Activated naive CD4-positive, alpha-beta T cell treated with anti-CD3 and anti-CD28 coated beads for 36 hours (primary cell): ENCODE results near the gene SDCBP2. TPM values are rescaled to one million over a fixed set of nuclear protein-coding genes. Genes with fewer than 3 reads are reported as not detected.

ENCODE experiments used
- CTCF ChIA-PET: fragments of 350-600 bp; sonication (Branson Sonifier 250); formaldehyde crosslinking; loops from one replicate; lab custom pipeline; 2021; ENCODE audit warnings: antibody characterized with exemption; lab: Charles Lee
- DNase-seq: peaks from one replicate; pipeline ENCODE4 v3.0.0-alpha.2; 2020
- H3K27ac Mint-ChIP-seq: one replicate; pipeline ENCODE4 v1.8.0; 2021; ENCODE audit warnings: mild to moderate bottlenecking, mixed read lengths
- H3K27me3 Mint-ChIP-seq: one replicate; pipeline ENCODE4 v1.8.0; 2021; ENCODE audit warnings: low read depth, mixed read lengths
- H3K36me3 Mint-ChIP-seq: one replicate; pipeline ENCODE4 v1.8.0; 2021; ENCODE audit warnings: low read depth, mixed read lengths
- H3K4me1 Mint-ChIP-seq: one replicate; pipeline ENCODE4 v1.8.0; 2021; ENCODE audit warnings: low read depth, mixed read lengths
- H3K4me3 Mint-ChIP-seq: one replicate; pipeline ENCODE4 v1.8.0; 2021; ENCODE audit warnings: mild to moderate bottlenecking, moderate library complexity, mixed read lengths
- H3K9me3 Mint-ChIP-seq: one replicate; pipeline ENCODE4 v1.8.0; 2021; ENCODE audit warnings: mixed read lengths
- intact Hi-C: fragments of 100-400 bp; cut with micrococcal nuclease; formaldehyde crosslinking; loops from one replicate; pipeline ENCODE4 v1.15.1; 2023
- total RNA-seq, 2 experiments: library from RNA; stranded (reverse); gene quantifications; one replicate each; pipeline ENCODE4 v1.2.3, GENCODE V29; 2021

SDCBP2 gene
- total RNA-seq, 2 experiments from 2014 or later, result 5.5 to 5.8 TPM

DNA sequence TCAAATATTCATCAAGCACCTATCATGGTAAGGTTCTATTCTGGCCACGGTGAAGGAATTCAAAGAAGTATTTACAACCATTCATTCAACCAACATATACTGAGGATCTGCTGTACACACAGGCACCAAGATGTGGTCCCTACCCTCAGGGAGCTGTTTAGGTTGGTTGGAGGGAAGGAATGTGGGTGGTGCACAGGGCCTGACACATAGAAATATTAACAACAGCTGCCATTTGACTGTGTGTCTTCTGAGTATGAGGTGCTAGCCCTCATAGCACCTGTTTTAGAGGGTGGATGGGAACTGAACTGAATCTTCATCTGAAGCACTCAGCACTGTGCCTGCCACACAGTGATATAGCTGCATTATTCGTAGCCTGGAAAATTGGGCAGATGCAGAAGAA lies 55.6 kb downstream of the SDCBP2 start:
- CTCF ChIA-PET, result interaction anchor here (1.8 kb wide), 1 partner anchor 9 kb away, joined by 6 read pairs; no protein-coding TSS in a partner anchor
- Mint-ChIP-seq H3K36me3 (no peaks in the 10 kb centered on the region), H3K9me3 (no peaks in the 10 kb centered on the region), H3K4me1 (peaks cover 40% of the 10 kb centered on the region), H3K4me3 (no peak overlapping the region), H3K27me3 (no peaks in the 10 kb centered on the region), H3K27ac (no peak overlapping the region)
- intact Hi-C loops, result no loop called here
- no peak for DNase-seq

DNA sequence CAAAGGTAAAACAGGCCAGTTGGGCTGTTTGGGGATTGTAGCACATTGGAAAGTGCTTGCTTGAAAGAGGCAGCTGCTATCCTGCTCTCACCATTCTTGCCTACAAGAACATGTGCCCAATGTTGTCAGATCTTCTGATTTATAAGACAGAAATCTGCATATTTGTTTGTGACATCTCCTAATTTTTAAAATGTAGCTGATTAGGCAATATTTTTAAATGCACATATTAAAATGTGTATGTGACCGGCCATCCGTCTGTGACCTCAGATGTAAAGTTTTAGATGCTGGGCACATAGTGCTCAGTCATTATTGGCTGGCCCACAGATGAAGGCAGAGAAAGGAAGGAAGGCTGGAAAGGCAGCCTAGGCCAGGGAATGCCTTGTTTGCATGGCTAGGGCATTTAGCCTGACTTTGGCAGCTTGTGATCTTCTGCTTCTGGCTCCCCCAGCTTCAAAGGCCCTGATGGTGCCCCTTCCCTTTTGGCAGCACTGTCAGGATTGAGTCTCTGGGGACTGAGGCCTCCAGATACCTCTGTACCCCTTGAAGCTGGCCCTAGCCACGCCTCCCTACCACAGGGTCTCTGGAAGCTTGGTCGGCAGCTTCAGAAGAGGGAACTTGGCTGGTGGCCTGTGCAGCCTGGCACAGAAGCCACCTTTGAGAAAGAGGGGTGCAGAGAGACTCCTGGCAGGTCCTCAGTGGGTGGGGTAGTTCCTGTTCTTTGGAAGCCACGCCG lies 56.4 kb downstream of the SDCBP2 start:
- DNase-seq, result no peak
- Mint-ChIP-seq H3K27ac (no peak overlapping the region), H3K27me3 (no peaks in the 10 kb centered on the region), H3K36me3 (no peaks in the 10 kb centered on the region), H3K4me3 (no peak overlapping the region), H3K4me1 (peaks cover 44% of the 10 kb centered on the region), H3K9me3 (no peaks in the 10 kb centered on the region)
- intact Hi-C loops, result no loop called here
- CTCF ChIA-PET, result interaction anchor here (0.7 to 1.8 kb wide), 2 partner anchors 9 to 26 kb away, joined by 4 to 6 read pairs; no protein-coding TSS in a partner anchor

- CTCF ChIA-PET, result interaction anchor here (1.4 kb wide), 1 partner anchor 11 kb away, joined by 5 read pairs; no protein-coding TSS in a partner anchor
- no peak for DNase-seq
Observed at GRCh38 chr20:1269850-1270249, 59.1 kb downstream of the SDCBP2 start.

DNA sequence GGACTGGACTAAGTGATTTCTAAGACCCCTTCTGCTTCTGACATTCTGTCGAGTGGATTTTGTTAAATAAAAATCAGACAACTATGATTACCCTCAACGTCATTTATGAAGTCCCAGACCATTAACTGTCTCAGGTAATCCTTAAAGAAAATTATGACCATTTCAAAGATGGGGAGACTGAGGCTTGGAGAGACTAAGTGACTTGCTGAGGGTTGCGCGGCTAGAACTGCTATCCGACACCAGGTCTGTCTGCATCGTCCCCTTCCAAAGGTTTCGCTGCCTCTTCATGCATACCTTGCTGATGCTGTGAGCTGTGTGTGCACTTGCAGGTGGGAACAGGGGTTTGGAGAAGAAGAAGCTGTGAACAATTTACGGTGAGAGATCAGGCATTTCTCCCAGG lies 59.7 kb downstream of the SDCBP2 start:
- no peak for DNase-seq
- no peak overlapping the region for H3K4me3 Mint-ChIP-seq
- H3K27me3 Mint-ChIP-seq, result no peaks in the 10 kb centered on the region
- no peaks in the 10 kb centered on the region for H3K9me3 Mint-ChIP-seq
- intact Hi-C loops, result loop anchor here (5.0 kb wide), 1 partner anchor 427 kb away; no protein-coding TSS in a partner anchor
- H3K27ac Mint-ChIP-seq, result no peak overlapping the region
- H3K36me3 Mint-ChIP-seq, result no peaks in the 10 kb centered on the region
- H3K4me1 Mint-ChIP-seq, result peaks cover 63% of the 10 kb centered on the region
- CTCF ChIA-PET, result interaction anchor here (0.6 to 1.4 kb wide), 2 partner anchors 10 to 12 kb away, joined by 3 to 5 read pairs; no protein-coding TSS in a partner anchor

More at GRCh38 chr20:1269850-1270249, 59.1 kb downstream of the SDCBP2 start:
- H3K27ac Mint-ChIP-seq, result no peak overlapping the region
- H3K4me1 Mint-ChIP-seq, result peaks cover 58% of the 10 kb centered on the region
- H3K9me3 Mint-ChIP-seq, result no peaks in the 10 kb centered on the region
- no peaks in the 10 kb centered on the region for H3K36me3 Mint-ChIP-seq
- intact Hi-C loops, result loop anchor here (5.0 kb wide), 1 partner anchor 428 kb away; no protein-coding TSS in a partner anchor
- no peak overlapping the region for H3K4me3 Mint-ChIP-seq
- no peaks in the 10 kb centered on the region for H3K27me3 Mint-ChIP-seq

- Mint-ChIP-seq H3K9me3 (no peaks in the 10 kb centered on the region), H3K36me3 (no peaks in the 10 kb centered on the region), H3K27me3 (no peaks in the 10 kb centered on the region), H3K4me1 (peaks cover 64% of the 10 kb centered on the region), H3K27ac (no peak overlapping the region), H3K4me3 (no peak overlapping the region)
- intact Hi-C loops, result loop anchor here (2.0 to 5.0 kb wide), 4 partner anchors 23 to 426 kb away; partner anchors contain the start of gene RAD21L1
- CTCF ChIA-PET, result interaction anchor here (1.1 to 2.3 kb wide), 2 partner anchors 13 to 42 kb away, joined by 3 to 6 read pairs; partner anchors contain the start of gene RAD21L1
- DNase-seq, result no peak
Observed at GRCh38 chr20:1267809-1268374, 61.0 kb downstream of the SDCBP2 start.

DNA sequence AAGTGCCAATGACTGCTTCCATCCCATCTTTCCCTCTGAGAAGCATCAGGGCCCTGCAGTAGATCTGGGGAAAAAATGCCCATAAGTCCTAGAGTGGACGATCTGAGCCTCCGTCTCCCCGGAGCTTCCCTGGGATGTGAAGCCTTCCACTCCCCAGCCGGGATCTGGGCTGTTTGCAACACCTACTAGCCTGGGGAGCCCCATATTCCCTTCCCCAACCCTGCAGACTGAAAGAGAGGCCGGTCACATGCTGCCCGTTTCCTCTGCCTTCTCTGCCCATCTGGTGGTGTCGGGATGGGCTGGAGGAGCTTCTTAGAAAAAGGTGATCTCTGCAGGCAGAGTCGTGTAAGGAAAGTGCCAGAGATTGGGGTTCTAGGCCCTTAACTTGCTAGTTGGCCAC lies 61.8 kb downstream of the SDCBP2 start:
- intact Hi-C loops, result loop anchor here (2.0 to 5.0 kb wide), 4 partner anchors 24 to 425 kb away; partner anchors contain the start of gene RAD21L1
- Mint-ChIP-seq H3K27me3 (no peaks in the 10 kb centered on the region), H3K4me1 (peaks cover 60% of the 10 kb centered on the region), H3K9me3 (peaks cover 2% of the 10 kb centered on the region), H3K27ac (peak overlapping the region; percentile 76), H3K36me3 (no peaks in the 10 kb centered on the region), H3K4me3 (peak overlapping the region; percentile 90)
- DNase-seq, result no peak
- CTCF ChIA-PET, result interaction anchor here (0.9 to 2.4 kb wide), 4 partner anchors 13 to 42 kb away, joined by 3 to 6 read pairs (median 4); partner anchors contain the start of gene RAD21L1

DNA sequence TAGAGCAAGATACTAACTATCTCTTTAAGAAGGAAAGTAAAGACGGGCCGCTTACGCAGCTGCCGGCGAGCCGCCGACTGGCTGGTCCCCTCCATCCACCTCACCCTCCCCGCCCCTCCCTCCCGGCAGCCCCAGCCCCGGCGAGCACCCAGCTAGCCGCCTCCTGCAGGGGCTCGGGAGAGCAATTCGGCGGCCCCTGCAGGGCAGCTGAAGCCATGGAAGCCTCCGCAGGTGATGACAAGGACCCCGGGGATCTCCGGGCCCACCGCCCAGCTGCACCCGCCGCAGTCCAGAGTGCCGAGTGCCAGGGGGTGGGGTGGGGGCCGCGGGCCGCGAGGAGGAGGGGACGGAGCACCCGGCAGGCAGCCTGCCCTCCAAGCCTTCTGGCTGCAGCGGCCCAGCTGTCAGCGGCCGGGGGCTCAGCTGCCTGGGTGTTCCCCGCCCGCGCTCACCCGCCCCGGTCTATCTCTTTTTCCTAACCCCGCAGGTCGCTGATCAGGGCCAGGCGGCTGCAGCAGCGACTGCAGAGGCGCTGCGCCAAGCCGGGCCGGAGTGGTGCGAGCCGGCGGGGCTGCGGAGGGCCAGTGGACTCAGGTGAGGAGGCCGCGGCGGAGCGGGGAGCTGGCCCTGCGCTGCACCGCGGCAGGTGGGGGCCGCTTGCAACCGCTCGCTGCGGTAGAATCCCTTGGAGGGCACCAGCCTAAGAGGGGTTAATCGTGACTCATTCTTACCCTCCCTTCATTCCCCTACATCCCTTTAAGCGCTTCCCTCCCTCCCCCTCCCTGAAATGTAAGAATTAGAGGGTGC lies 62.6 kb downstream of the SDCBP2 start, which contains the start of gene SNPH:
SNPH (plus strand) TSS at position 128 of the 807 bp plus-strand sequence. CDS start 29,946 bp downstream, outside the sequence.
- peaks cover 53% of the 10 kb centered on the region for H3K4me1 Mint-ChIP-seq
- DNase-seq, result peak; percentile 85
- peak within 1 kb of the TSS; percentile 90 for H3K4me3 Mint-ChIP-seq
- peak within 1 kb of the TSS; percentile 85 for H3K27ac Mint-ChIP-seq
- no peaks in the 10 kb centered on the region for H3K36me3 Mint-ChIP-seq
- intact Hi-C loops, result loop anchor here (1.0 to 5.0 kb wide), 5 partner anchors 24 to 424 kb away; partner anchors contain the start of genes PSMF1 and RAD21L1
- H3K9me3 Mint-ChIP-seq, result peaks cover 2% of the 10 kb centered on the region
- CTCF ChIA-PET, result interaction anchor here (0.8 to 2.4 kb wide), 7 partner anchors 13 to 170 kb away, joined by 3 to 6 read pairs (median 3); no protein-coding TSS in a partner anchor
- H3K27me3 Mint-ChIP-seq, result no peaks in the 10 kb centered on the region

DNA sequence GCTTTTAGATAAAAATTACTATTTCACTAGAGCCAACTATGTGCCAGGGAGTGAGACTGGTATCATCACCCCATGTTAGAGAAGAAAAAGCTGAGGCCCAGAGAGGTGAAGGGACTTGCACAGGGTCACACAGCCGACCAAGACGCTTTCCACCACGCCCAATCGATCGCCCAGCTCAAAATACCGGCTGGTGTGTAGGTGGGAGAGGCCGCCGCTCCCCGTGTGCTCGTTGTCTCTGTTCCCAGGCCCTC lies 63.1 kb downstream of the SDCBP2 start:
- Mint-ChIP-seq H3K4me1 (peaks cover 47% of the 10 kb centered on the region), H3K27me3 (no peaks in the 10 kb centered on the region), H3K27ac (peak overlapping the region; percentile 85), H3K36me3 (no peaks in the 10 kb centered on the region), H3K4me3 (peak overlapping the region; percentile 90), H3K9me3 (peaks cover 2% of the 10 kb centered on the region)
- intact Hi-C loops, result loop anchor here (1.0 to 5.0 kb wide), 5 partner anchors 25 to 424 kb away; partner anchors contain the start of genes PSMF1 and RAD21L1
- CTCF ChIA-PET, result interaction anchor here (0.8 to 2.4 kb wide), 7 partner anchors 13 to 171 kb away, joined by 3 to 6 read pairs (median 3); no protein-coding TSS in a partner anchor
- no peak for DNase-seq

DNA sequence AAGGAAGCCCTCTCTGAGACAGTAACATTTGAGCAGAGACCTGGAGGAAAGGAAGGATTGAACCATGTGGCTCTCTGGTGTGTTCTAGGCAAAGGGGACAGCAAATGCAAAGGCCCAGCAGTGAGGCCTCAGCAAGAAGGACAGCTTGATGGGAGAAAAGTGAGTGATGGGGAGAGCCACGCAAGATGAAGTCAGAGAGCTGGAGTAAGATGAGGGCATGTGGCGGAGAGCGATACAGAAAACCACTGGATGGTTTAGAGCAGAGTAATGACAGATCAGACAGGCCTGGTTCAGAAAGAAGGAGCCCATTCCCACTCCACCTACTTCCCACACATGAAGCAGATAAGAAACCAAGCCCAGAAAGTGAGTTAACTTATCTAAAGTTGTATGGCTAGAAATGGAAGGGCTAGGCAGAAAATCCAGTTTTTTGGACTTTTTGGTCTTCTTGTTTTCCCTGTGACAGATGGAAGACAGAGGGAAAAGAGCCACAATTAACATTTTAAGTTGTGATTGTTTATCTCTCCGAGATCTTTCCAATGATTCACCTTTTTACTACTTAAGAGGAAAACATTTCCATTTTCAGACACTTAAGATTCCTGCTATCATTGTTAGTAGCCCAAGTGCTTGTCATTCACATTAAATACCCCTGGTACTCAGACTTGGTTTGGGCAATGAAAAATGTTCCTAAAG lies 63.6 kb downstream of the SDCBP2 start:
- intact Hi-C loops, result loop anchor here (5.0 kb wide), 1 partner anchor 423 kb away; no protein-coding TSS in a partner anchor
- DNase-seq, result no peak
- Mint-ChIP-seq H3K9me3 (peaks cover 2% of the 10 kb centered on the region), H3K27ac (peak overlapping the region; percentile 85), H3K4me1 (peaks cover 45% of the 10 kb centered on the region), H3K27me3 (no peaks in the 10 kb centered on the region), H3K4me3 (peak overlapping the region; percentile 90), H3K36me3 (no peaks in the 10 kb centered on the region)
- CTCF ChIA-PET, result interaction anchor here (0.6 to 2.4 kb wide), 4 partner anchors 18 to 171 kb away, joined by 3 to 6 read pairs (median 3); no protein-coding TSS in a partner anchor

GRCh38 chr20:1264727-1265126 lies 64.2 kb downstream of the SDCBP2 start:
- Mint-ChIP-seq H3K27ac (peak overlapping the region; percentile 85), H3K9me3 (peaks cover 2% of the 10 kb centered on the region), H3K36me3 (no peaks in the 10 kb centered on the region), H3K4me3 (peak overlapping the region; percentile 90), H3K4me1 (peaks cover 44% of the 10 kb centered on the region), H3K27me3 (no peaks in the 10 kb centered on the region)
- CTCF ChIA-PET, result interaction anchor here (0.6 to 1.7 kb wide), 2 partner anchors 22 to 114 kb away, joined by 3 read pairs; no protein-coding TSS in a partner anchor
- no peak for DNase-seq
- intact Hi-C loops, result loop anchor here (5.0 kb wide), 1 partner anchor 422 kb away; no protein-coding TSS in a partner anchor

- peaks cover 43% of the 10 kb centered on the region for H3K4me1 Mint-ChIP-seq
- peaks cover 2% of the 10 kb centered on the region for H3K9me3 Mint-ChIP-seq
- H3K27ac Mint-ChIP-seq, result peak overlapping the region; percentile 50
- DNase-seq, result no peak
- H3K27me3 Mint-ChIP-seq, result no peaks in the 10 kb centered on the region
- intact Hi-C loops, result no loop called here
- CTCF ChIA-PET, result interaction anchor here (1.5 kb wide), 1 partner anchor 36 kb away, joined by 3 read pairs; no protein-coding TSS in a partner anchor
- no peaks in the 10 kb centered on the region for H3K36me3 Mint-ChIP-seq
- peak overlapping the region; percentile 17 for H3K4me3 Mint-ChIP-seq
Observed at GRCh38 chr20:1263853-1264252, 65.1 kb downstream of the SDCBP2 start.
